ENCODE data around the gene RANGAP1. TPM values are rescaled to one million over a fixed set of nuclear protein-coding genes. Genes with fewer than 3 reads are reported as not detected.

The RANGAP1 gene
- total RNA-seq (2022; extraction: Qiagen RNA extraction; ENCODE audit: low read depth): 57.6 to 97.5 TPM (median 96.4 TPM) in 5 replicates

GRCh38 chr22:41285820-41286638, at the start of gene RANGAP1:
Gene RANGAP1 (minus strand): TSS chr22:41286187. CDS start chr22:41281044, 5,143 bp downstream.

GRCh38 chr22:41301085-41302020, 15.4 kb upstream of the RANGAP1 start, which contains the start of gene ZC3H7B:
Gene ZC3H7B (plus strand): TSS chr22:41301525. CDS start chr22:41320661, 19,136 bp downstream.

GRCh38 chr22:41240377-41241132, 45.4 kb downstream of the RANGAP1 start, which contains the start of gene CHADL:
Gene CHADL (minus strand): TSS chr22:41240931. CDS start chr22:41240881, 50 bp downstream.

GRCh38 chr22:41204992-41205900, 80.7 kb downstream of the RANGAP1 start, which contains the start of gene L3MBTL2:
Gene L3MBTL2 (plus strand): TSS chr22:41205312. CDS start chr22:41205363, 51 bp downstream.

Other genes starting within 250 kb of the RANGAP1 start
- 16.2 to 22.7 TPM (median 20.1 TPM) in 5 replicates for gene EP300, start 193.6 kb downstream of the RANGAP1 start, total RNA-seq (2022; extraction: Qiagen RNA extraction; ENCODE audit: low read depth)
- 16.7 to 20.1 TPM (median 18.5 TPM) in 5 replicates for gene L3MBTL2, start 80.9 kb downstream of the RANGAP1 start, total RNA-seq (2022; extraction: Qiagen RNA extraction; ENCODE audit: low read depth)
- gene CHADL, start 45.3 kb downstream of the RANGAP1 start, total RNA-seq (2022; extraction: Qiagen RNA extraction; ENCODE audit: low read depth): not detected in 5 replicates
- 15.7 to 26.9 TPM (median 25.0 TPM) in 5 replicates for gene ZC3H7B, start 15.3 kb upstream of the RANGAP1 start, total RNA-seq (2022; extraction: Qiagen RNA extraction; ENCODE audit: low read depth)
- 0.76 to 1.2 TPM (median 0.79 TPM) in 5 replicates for gene TEF, start 95.8 kb upstream of the RANGAP1 start, total RNA-seq (2022; extraction: Qiagen RNA extraction; ENCODE audit: low read depth)
- 17.6 to 27.5 TPM (median 21.6 TPM) in 5 replicates for gene TOB2, start 160.6 kb upstream of the RANGAP1 start, total RNA-seq (2022; extraction: Qiagen RNA extraction; ENCODE audit: low read depth)
- gene PHF5A, start 182.5 kb upstream of the RANGAP1 start, total RNA-seq (2022; extraction: Qiagen RNA extraction; ENCODE audit: low read depth): 58.9 to 80.9 TPM (median 66.8 TPM) in 5 replicates
- gene ACO2, start 182.9 kb upstream of the RANGAP1 start, total RNA-seq (2022; extraction: Qiagen RNA extraction; ENCODE audit: low read depth): 40.4 to 49.7 TPM (median 48.1 TPM) in 5 replicates

Measured in A549 treated with ZK216348 at 1 μM for 4 hours (cell line).